ENCODE data around the gene SARDH.
"Not testable (repeated sequence)": the region's sequence is repeated elsewhere in the genome, so short reads cannot be mapped to it uniquely, and the experiment has no call there.

DNA sequence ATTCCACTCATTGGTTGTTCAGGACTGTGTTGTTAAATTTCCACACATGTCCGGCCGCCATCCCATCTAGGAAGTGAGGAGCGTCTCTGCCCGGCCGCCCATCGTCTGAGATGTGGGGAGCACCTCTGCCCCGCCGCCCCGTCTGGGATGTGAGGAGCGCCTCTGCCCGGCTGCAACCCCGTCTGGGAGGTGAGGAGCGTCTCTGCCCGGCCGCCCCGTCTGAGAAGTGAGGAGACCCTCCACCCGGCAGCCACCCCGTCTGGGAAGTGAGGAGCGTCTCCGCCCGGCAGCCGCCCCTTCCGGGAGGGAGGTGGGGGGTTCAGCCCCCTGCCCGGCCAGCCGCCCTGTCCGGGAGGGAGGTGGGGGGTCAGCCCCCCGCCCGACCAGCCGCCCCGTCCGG, 6.4 kb upstream of the SARDH start:
- TF ChIP-seq, protein P1, sequence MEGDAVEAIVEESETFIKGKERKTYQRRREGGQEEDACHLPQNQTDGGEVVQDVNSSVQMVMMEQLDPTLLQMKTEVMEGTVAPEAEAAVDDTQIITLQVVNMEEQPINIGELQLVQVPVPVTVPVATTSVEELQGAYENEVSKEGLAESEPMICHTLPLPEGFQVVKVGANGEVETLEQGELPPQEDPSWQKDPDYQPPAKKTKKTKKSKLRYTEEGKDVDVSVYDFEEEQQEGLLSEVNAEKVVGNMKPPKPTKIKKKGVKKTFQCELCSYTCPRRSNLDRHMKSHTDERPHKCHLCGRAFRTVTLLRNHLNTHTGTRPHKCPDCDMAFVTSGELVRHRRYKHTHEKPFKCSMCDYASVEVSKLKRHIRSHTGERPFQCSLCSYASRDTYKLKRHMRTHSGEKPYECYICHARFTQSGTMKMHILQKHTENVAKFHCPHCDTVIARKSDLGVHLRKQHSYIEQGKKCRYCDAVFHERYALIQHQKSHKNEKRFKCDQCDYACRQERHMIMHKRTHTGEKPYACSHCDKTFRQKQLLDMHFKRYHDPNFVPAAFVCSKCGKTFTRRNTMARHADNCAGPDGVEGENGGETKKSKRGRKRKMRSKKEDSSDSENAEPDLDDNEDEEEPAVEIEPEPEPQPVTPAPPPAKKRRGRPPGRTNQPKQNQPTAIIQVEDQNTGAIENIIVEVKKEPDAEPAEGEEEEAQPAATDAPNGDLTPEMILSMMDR (IDR thresholded peaks at IDR 0.05 in 4 of 5, conservative IDR thresholded peaks at IDR 0.05 in 1 of 5): not testable (repeated sequence)
- not testable (repeated sequence) for TF ChIP-seq POLR2A (IDR thresholded peaks at IDR 0.05)
